Endothelial cell of umbilical vein (primary cell): ENCODE data around the gene ZNF609. TPM values are rescaled to one million over a fixed set of nuclear protein-coding genes. Genes with fewer than 3 reads are reported as not detected.

Experiments used
- BruUV-seq: library from RNA; stranded (reverse); fragments of 400-500 nt; replicated peaks from 2 replicates; lab custom pipeline; 2021; lab: Mats Ljungman, UMichigan
- CTCF ChIA-PET: fragments of 300-600, 350-600 bp; sonication (Branson Sonifier 250); formaldehyde crosslinking; loops from one replicate; lab custom pipeline; 2021; ENCODE audit warnings: antibody characterized with exemption, inconsistent platforms; lab: Charles Lee
- POLR2A ChIA-PET: fragments of 300-600, 350-600 bp; sonication (Branson Sonifier 250); formaldehyde crosslinking; loops from one replicate; lab custom pipeline; 2021; ENCODE audit warnings: antibody characterized with exemption, inconsistent platforms; lab: Charles Lee
- DNase-seq: peaks from one replicate; pipeline ENCODE4 v3.0.0-alpha.2; 2011; ENCODE audit warnings: low read depth, low spot score
- FAIRE-seq: peaks from 2 replicates; lab custom pipeline; 2011; peaks lifted over from hg19 to GRCh38; lab: Jason Lieb, UNC
- H2AFZ ChIP-seq: 2 replicates; pipeline ENCODE4 v1.6.0; 2012; ENCODE audit warnings: low read depth, low read length, control low read depth, inconsistent platforms
- H3K27ac ChIP-seq: 2 replicates; pipeline ENCODE4 v1.5.1; 2011; ENCODE audit warnings: low read depth, mild to moderate bottlenecking, control low read depth, low read length, moderate library complexity; ENCODE audit not compliant: insufficient read depth
- H3K27me3 ChIP-seq, 2 experiments: 2 replicates each; pipeline versions ENCODE4 v1.6.0 to v1.6.1; 2011; ENCODE audit warnings: low read length in 2 of 2, mixed read lengths in 1 of 2; ENCODE audit not compliant: control insufficient read depth in 2 of 2, insufficient read depth in 2 of 2
- H3K36me3 ChIP-seq, 2 experiments: 2 replicates in 1 of 2; 3 replicates in 1 of 2; pipeline ENCODE4 v1.5.1; 2011; ENCODE audit warnings: low read length in 2 of 2, mild to moderate bottlenecking in 1 of 2, moderate library complexity in 1 of 2; ENCODE audit not compliant: control insufficient read depth in 2 of 2, insufficient read depth in 2 of 2; ENCODE audit errors: extremely low read depth in 1 of 2
- H3K4me1 ChIP-seq: 3 replicates; pipeline ENCODE4 v1.5.1; 2011; ENCODE audit warnings: mild to moderate bottlenecking, low read length; ENCODE audit not compliant: control insufficient read depth, insufficient read depth; ENCODE audit errors: extremely low read depth
- H3K4me2 ChIP-seq: 2 replicates; pipeline ENCODE4 v1.6.1; 2011; ENCODE audit warnings: low read length, control low read depth, mixed read lengths; ENCODE audit not compliant: insufficient read depth
- H3K4me3 ChIP-seq, 3 experiments: fragments of 200-600 bp in 1 of 3; sonication (generic), shearing (Covaris generic) in 1 of 3; replicated peaks in 1 of 3; 2 replicates each; pipeline ENCODE4 v1.5.1; 2011 to 2016; ENCODE audit warnings: control low read depth in 3 of 3, low read length in 3 of 3, mild to moderate bottlenecking in 2 of 3, inconsistent platforms in 1 of 3, low read depth in 1 of 3, moderate library complexity in 1 of 3; ENCODE audit not compliant: insufficient read depth in 1 of 3
- H3K79me2 ChIP-seq: 2 replicates; pipeline ENCODE4 v1.6.0; 2012; ENCODE audit warnings: low read length, inconsistent platforms; ENCODE audit not compliant: control insufficient read depth, insufficient read depth
- H3K9ac ChIP-seq: replicated peaks from 2 replicates; pipeline ENCODE3; 2011; ENCODE audit warnings: low read length, control low read depth; ENCODE audit not compliant: insufficient read depth; ENCODE audit errors: extremely low read depth
- H3K9me1 ChIP-seq: replicated peaks from 3 replicates; pipeline ENCODE4 v1.6.0; 2011; ENCODE audit warnings: mild to moderate bottlenecking, low read length; ENCODE audit not compliant: control insufficient read depth, insufficient read depth; ENCODE audit errors: extremely low read depth
- H3K9me3 ChIP-seq: replicated peaks from 2 replicates; pipeline ENCODE4 v1.5.1; 2012; ENCODE audit warnings: low read length, inconsistent platforms; ENCODE audit not compliant: control insufficient read depth, insufficient read depth
- H4K20me1 ChIP-seq: replicated peaks from 2 replicates; pipeline ENCODE3; 2011; ENCODE audit warnings: mild to moderate bottlenecking, low read length; ENCODE audit not compliant: control insufficient read depth, insufficient read depth; ENCODE audit errors: extremely low read depth
- CTCF ChIP-seq, 2 donors: IDR thresholded peaks; 1 replicate in 1 of 2; 2 replicates in 1 of 2; pipeline ENCODE4 v1.5.1; 2011; ENCODE audit warnings: low read length in 2 of 2, mild to moderate bottlenecking in 2 of 2, moderate library complexity in 2 of 2, control low read depth in 1 of 2, inconsistent platforms in 1 of 2, low read depth in 1 of 2; ENCODE audit not compliant: insufficient read depth in 1 of 2; ENCODE audit errors: extremely low read depth in 1 of 2
- EZH2 ChIP-seq: IDR thresholded peaks from 2 replicates; pipeline ENCODE4 v1.6.1; 2012; ENCODE audit warnings: borderline replicate concordance, low read depth, mild to moderate bottlenecking, moderate library complexity, low read length, inconsistent platforms; ENCODE audit not compliant: severe bottlenecking
- FOS ChIP-seq: IDR thresholded peaks from 2 replicates; pipeline ENCODE4 v1.6.1; 2011; ENCODE audit warnings: mild to moderate bottlenecking, low read length, moderate library complexity, borderline replicate concordance; ENCODE audit not compliant: insufficient read depth
- GATA2 ChIP-seq: IDR thresholded peaks from 2 replicates; pipeline ENCODE4 v1.7.0; 2011; ENCODE audit warnings: low read depth, mild to moderate bottlenecking, moderate library complexity, mixed read lengths, low read length; ENCODE audit not compliant: insufficient read length, insufficient read depth
- JUN ChIP-seq: IDR thresholded peaks from 2 replicates; pipeline ENCODE4 v1.6.1; 2011; ENCODE audit warnings: borderline replicate concordance, low read depth; ENCODE audit not compliant: insufficient read length, insufficient read depth
- MAX ChIP-seq: IDR thresholded peaks from 2 replicates; pipeline ENCODE4 v1.6.1; 2011; ENCODE audit not compliant: insufficient read depth, insufficient read length
- MYC ChIP-seq: IDR thresholded peaks from one replicate; pipeline ENCODE4 v1.6.1; 2011; ENCODE audit warnings: mild to moderate bottlenecking, low read depth, low read length
- POLR2A ChIP-seq: IDR thresholded peaks from 2 replicates; pipeline ENCODE4 v1.6.1; 2012; ENCODE audit warnings: low read depth, mild to moderate bottlenecking, control low read depth, low read length
- POLR2AphosphoS5 ChIP-seq: IDR thresholded peaks from 2 replicates; pipeline ENCODE4 v1.6.1; 2012; ENCODE audit warnings: low read depth, mild to moderate bottlenecking, control low read depth, low read length, moderate library complexity; ENCODE audit not compliant: insufficient read depth
- dilution Hi-C: fragments of 300-500 bp; cut with MboI; formaldehyde crosslinking; loops from one replicate; pipeline ENCODE4 v1.15.0; 2019; ENCODE audit warnings: low sequenced_read_pairs; ENCODE audit not compliant: extremely low pct_ligation_motif_present
- intact Hi-C: fragments of 100-400 bp; cut with micrococcal nuclease; formaldehyde crosslinking; loops from one replicate; pipeline ENCODE4 v1.10.0; 2022
- polyA plus RNA-seq, 4 experiments: library from polyadenylated mRNA; depleted of rRNA in 3 of 4; stranded (reverse) in 3 of 4; unstranded in 1 of 4; fragments of >200 nt; gene quantifications; 2 replicates each; pipeline versions ENCODE4 v1.2.1 to v1.2.3, GENCODE V29; 2011 to 2012; ENCODE audit warnings: missing spikeins in 1 of 4
- total RNA-seq: library from RNA; stranded (reverse); gene quantifications from 2 replicates; pipeline ENCODE4 v1.2.3, GENCODE V29; 2021

Gene ZNF609
- total and polyA plus RNA-seq, 2 donors (not counting 3 experiments of a cell fraction or from before 2014, with no cell fraction given), result 18.2 to 49.6 TPM

- no TSS peak for BruUV-seq
- peaks cover 77% of the 10 kb centered on the region for H3K79me2 ChIP-seq
- DNase-seq (no peak), FAIRE-seq (no peak)
- no peaks in the 10 kb centered on the region for H3K27me3 ChIP-seq
- no peaks in the 10 kb centered on the region for H3K9me3 ChIP-seq
- no peak overlapping the region for H3K4me3 ChIP-seq
- H2AFZ ChIP-seq, result no peak overlapping the region
- no peak overlapping the region for H3K4me2 ChIP-seq
- no peaks in the 10 kb centered on the region for H3K9me1 ChIP-seq
- peaks cover 17% of the 10 kb centered on the region for H3K4me1 ChIP-seq
- dilution Hi-C loops (no loop called here), intact Hi-C loops (no loop called here)
- H4K20me1 ChIP-seq, result peaks cover 15% of the 10 kb centered on the region
- ChIA-PET CTCF (interaction anchor here (0.6 kb wide), 1 partner anchor 35 kb away, joined by 5 read pairs; no protein-coding TSS in a partner anchor), POLR2A (no interaction called here)
- no peaks in the 10 kb centered on the region for H3K36me3 ChIP-seq
- no peak overlapping the region for H3K9ac ChIP-seq
- H3K27ac ChIP-seq, result no peak overlapping the region
- TF ChIP-seq FOS (no peak), EZH2 (no peak), POLR2A (no peak), POLR2AphosphoS5 (no peak), JUN (no peak), CTCF (IDR thresholded peaks at IDR 0.05; ENCODE audit: extremely low read depth in 1 of 2, insufficient read depth in 1 of 2, low read depth in 1 of 2, low read length in 2 of 2) (no peak), GATA2 (no peak), MYC (no peak), MAX (no peak)
Measured at GRCh38 chr15:64599226-64599625, 138.8 kb downstream of the ZNF609 start.
